PFSK-1 (cell line): Measurements from ENCODE around the gene PDZD2.

Experiments used
- FOXP2 ChIP-seq: optimal IDR thresholded peaks from 2 replicates; pipeline ENCODE3; 2011; ENCODE audit warnings: borderline replicate concordance, control low read depth, inconsistent platforms; ENCODE audit not compliant: insufficient read depth; ENCODE audit errors: extremely low read length, extremely low read depth
- POLR2AphosphoS5 ChIP-seq: IDR thresholded peaks from 2 replicates; pipeline ENCODE4 v1.6.1; 2012; ENCODE audit warnings: low read depth, mild to moderate bottlenecking, control low read depth, low read length, moderate library complexity
- SIN3A ChIP-seq: IDR thresholded peaks from 2 replicates; pipeline ENCODE4 v1.6.1; 2012; ENCODE audit warnings: mild to moderate bottlenecking, low read length, moderate library complexity, borderline replicate concordance; ENCODE audit not compliant: insufficient read depth
- TAF1 ChIP-seq: IDR thresholded peaks from 2 replicates; pipeline ENCODE4 v1.6.1; 2012; ENCODE audit warnings: low read length, control low read depth, borderline replicate concordance; ENCODE audit not compliant: insufficient read depth
- TF ChIP-seq, protein P1 (sequence below), 2 experiments: IDR thresholded peaks; 2 replicates each; pipeline versions ENCODE4 v1.6.1 to v1.8.0; 2011 to 2012; ENCODE audit warnings: low read depth in 2 of 2, low read length in 2 of 2, control low read depth in 1 of 2, inconsistent platforms in 1 of 2, mild to moderate bottlenecking in 1 of 2, moderate library complexity in 1 of 2; ENCODE audit not compliant: insufficient read depth in 1 of 2

PDZD2 gene

DNA sequence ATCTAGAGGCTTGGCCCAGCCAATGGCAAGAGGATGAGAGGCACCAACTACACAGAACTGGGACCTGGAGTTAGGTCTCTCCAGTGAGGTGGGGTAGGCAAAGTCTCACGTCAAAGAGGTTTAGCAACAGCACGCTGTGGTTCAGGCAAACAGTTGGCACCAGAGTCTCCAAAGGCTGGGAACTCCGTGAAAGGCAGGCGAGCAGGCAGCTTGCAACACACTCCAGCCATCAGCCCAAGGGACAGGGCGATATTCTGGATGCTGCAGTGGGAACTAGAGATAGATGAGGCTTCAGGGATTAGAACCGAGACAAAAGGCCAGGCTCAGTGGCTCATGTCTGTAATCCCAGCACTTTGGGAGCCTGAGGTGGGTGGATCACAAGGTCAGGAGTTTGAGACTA is 129.1 kb downstream of the PDZD2 start:
- no peak for TF ChIP-seq POLR2AphosphoS5
- no peak for TF ChIP-seq TAF1
- no peak for TF ChIP-seq SIN3A
- TF ChIP-seq FOXP2 = no peak
- TF ChIP-seq, protein P1, sequence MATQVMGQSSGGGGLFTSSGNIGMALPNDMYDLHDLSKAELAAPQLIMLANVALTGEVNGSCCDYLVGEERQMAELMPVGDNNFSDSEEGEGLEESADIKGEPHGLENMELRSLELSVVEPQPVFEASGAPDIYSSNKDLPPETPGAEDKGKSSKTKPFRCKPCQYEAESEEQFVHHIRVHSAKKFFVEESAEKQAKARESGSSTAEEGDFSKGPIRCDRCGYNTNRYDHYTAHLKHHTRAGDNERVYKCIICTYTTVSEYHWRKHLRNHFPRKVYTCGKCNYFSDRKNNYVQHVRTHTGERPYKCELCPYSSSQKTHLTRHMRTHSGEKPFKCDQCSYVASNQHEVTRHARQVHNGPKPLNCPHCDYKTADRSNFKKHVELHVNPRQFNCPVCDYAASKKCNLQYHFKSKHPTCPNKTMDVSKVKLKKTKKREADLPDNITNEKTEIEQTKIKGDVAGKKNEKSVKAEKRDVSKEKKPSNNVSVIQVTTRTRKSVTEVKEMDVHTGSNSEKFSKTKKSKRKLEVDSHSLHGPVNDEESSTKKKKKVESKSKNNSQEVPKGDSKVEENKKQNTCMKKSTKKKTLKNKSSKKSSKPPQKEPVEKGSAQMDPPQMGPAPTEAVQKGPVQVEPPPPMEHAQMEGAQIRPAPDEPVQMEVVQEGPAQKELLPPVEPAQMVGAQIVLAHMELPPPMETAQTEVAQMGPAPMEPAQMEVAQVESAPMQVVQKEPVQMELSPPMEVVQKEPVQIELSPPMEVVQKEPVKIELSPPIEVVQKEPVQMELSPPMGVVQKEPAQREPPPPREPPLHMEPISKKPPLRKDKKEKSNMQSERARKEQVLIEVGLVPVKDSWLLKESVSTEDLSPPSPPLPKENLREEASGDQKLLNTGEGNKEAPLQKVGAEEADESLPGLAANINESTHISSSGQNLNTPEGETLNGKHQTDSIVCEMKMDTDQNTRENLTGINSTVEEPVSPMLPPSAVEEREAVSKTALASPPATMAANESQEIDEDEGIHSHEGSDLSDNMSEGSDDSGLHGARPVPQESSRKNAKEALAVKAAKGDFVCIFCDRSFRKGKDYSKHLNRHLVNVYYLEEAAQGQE (IDR thresholded peaks at IDR 0.05; ENCODE audit: insufficient read depth in 1 of 2, low read depth in 2 of 2, low read length in 2 of 2) = no peak

DNA sequence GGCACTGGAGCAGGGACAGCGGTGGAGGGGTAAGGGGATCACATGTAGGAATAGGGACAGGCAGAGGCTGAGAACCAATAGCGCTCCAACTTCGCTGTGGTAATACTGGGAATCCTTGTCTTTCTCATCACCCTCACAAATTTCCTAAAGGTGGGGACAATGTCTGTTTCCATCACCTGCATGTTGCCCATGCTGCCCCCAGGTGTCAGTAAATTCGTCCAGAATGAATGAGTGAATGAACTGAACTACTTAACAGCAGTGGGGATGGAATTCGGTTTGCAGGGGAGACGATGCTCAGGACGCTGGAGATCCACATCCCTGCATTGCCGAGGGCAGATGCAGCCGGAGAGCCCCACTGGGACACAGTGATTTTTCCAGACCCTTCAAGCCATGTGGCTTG is 129.9 kb downstream of the PDZD2 start:
- no peak for TF ChIP-seq SIN3A
- TF ChIP-seq TAF1 = no peak
- TF ChIP-seq FOXP2 = no peak
- TF ChIP-seq, protein P1 (IDR thresholded peaks at IDR 0.05; ENCODE audit: insufficient read depth in 1 of 2, low read depth in 2 of 2, low read length in 2 of 2) = no peak
- no peak for TF ChIP-seq POLR2AphosphoS5

DNA sequence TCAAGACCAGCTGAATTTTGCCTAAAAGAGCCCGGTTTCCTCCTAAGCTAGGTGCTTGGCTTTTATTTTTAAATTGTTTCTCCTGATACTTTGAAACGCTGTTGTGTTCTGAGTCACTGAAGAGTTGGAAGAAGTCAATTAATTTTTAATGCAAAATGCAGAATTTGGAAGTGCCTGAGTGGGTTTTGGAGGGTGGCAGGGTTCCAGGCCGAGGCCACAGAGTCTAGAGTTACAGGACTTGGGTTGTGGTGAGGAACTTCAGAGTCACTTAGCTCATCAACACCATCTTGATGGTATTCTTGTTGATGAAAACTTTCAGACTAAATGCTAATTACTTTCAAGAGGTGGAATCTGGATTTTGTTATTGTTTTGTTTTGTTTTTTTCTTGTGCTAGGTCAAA is 130.6 kb downstream of the PDZD2 start:
- TF ChIP-seq, protein P1 (IDR thresholded peaks at IDR 0.05; ENCODE audit: insufficient read depth in 1 of 2, low read depth in 2 of 2, low read length in 2 of 2) = no peak
- TF ChIP-seq FOXP2 (no peak), SIN3A (no peak), TAF1 (no peak), POLR2AphosphoS5 (no peak)

DNA sequence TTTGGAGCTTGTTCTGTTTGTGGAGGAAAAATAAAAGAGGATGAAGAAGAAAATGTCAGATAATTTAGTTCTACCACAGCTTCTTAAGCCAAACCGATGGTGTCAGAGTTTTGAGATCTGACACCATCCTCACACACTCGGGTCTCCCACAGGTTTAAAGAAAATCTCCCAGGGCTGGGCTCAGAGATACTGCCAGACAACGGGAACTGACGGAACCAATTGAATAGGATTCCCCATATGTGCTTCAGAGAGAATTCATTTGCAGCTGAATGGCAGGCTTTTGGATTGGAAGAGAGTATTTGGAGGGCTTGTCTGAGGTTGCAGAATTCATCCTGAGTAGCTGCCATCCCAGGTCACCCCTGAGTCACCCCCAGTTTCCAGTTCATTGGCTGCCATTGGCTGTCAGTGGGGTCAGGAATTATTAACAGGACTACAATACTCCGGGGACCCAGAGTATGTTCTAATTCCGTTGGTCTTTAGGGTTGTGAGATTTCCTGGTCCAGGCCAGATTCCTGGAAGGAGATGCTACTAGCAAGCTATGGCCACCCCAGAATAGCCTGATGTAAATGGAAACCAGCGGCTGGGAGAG is 131.3 kb downstream of the PDZD2 start:
- TF ChIP-seq TAF1 = no peak
- no peak for TF ChIP-seq POLR2AphosphoS5
- TF ChIP-seq, protein P1 (IDR thresholded peaks at IDR 0.05; ENCODE audit: insufficient read depth in 1 of 2, low read depth in 2 of 2, low read length in 2 of 2) = no peak
- TF ChIP-seq FOXP2 = no peak
- no peak for TF ChIP-seq SIN3A
